OCI-LY7 (cell line): Measurements from ENCODE around the gene KAT6B.

ENCODE experiments used
- EZH2phosphoT487 ChIP-seq: fragments of 200-600 bp; sonication (generic); IDR thresholded peaks from 2 replicates; pipeline ENCODE4 v1.6.1; 2018; ENCODE audit warnings: low read depth, borderline replicate concordance, mild to moderate bottlenecking, mixed run types, antibody characterized with exemption, low read length, moderate library complexity, mixed read lengths
- TF ChIP-seq, protein P1 (sequence below): fragments of 200-600 bp; sonication (generic); conservative IDR thresholded peaks from 2 replicates; pipeline ENCODE4 v1.5.1; 2014; ENCODE audit warnings: mild to moderate bottlenecking, antibody characterized with exemption, low read length, moderate library complexity, mixed read lengths

DNA sequence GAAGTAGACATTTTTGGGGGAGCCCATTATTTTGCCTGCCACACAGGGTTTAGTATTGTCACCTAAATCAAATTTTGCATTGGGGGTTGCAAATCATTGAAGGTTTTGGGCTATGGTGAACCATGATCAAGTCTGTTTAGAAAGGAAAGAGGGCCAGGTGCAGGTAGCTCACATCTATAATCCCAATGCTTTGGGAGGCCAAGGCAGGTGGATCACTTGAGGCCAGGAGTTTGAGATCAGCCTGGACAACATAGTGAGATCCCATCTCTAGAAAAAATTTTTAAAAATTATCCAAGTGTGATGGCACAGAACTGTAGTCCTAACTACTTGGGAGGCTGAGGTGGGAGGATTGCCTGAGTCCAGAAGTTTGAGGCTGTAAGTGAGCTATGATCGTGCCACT, 31.2 kb downstream of the KAT6B start:
- TF ChIP-seq EZH2phosphoT487 = no peak
- TF ChIP-seq, protein P1, sequence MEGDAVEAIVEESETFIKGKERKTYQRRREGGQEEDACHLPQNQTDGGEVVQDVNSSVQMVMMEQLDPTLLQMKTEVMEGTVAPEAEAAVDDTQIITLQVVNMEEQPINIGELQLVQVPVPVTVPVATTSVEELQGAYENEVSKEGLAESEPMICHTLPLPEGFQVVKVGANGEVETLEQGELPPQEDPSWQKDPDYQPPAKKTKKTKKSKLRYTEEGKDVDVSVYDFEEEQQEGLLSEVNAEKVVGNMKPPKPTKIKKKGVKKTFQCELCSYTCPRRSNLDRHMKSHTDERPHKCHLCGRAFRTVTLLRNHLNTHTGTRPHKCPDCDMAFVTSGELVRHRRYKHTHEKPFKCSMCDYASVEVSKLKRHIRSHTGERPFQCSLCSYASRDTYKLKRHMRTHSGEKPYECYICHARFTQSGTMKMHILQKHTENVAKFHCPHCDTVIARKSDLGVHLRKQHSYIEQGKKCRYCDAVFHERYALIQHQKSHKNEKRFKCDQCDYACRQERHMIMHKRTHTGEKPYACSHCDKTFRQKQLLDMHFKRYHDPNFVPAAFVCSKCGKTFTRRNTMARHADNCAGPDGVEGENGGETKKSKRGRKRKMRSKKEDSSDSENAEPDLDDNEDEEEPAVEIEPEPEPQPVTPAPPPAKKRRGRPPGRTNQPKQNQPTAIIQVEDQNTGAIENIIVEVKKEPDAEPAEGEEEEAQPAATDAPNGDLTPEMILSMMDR = no peak
